Measurements from ENCODE around the gene CD72.
"Not testable (repeated sequence)": the region's sequence is repeated elsewhere in the genome, so short reads cannot be mapped to it uniquely, and the experiment has no call there.

DNA sequence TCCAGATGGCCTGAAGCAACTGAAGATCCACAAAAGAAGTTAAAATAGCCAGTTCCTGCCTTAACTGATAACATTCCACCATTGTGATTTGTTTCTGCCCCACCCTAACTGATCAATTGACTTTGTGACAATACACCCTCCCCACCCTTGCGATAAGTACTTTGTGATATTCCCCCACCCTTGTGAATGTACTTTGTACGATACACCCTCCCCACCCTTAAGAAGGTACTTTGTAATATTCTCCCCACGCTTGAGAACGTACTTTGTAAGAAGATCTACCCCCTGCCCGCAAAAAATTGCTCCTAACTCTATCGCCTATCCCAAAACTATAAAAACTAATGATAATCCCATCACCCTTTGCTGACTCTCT, 18.6 kb upstream of the CD72 start:
- TF ChIP-seq, protein P1, sequence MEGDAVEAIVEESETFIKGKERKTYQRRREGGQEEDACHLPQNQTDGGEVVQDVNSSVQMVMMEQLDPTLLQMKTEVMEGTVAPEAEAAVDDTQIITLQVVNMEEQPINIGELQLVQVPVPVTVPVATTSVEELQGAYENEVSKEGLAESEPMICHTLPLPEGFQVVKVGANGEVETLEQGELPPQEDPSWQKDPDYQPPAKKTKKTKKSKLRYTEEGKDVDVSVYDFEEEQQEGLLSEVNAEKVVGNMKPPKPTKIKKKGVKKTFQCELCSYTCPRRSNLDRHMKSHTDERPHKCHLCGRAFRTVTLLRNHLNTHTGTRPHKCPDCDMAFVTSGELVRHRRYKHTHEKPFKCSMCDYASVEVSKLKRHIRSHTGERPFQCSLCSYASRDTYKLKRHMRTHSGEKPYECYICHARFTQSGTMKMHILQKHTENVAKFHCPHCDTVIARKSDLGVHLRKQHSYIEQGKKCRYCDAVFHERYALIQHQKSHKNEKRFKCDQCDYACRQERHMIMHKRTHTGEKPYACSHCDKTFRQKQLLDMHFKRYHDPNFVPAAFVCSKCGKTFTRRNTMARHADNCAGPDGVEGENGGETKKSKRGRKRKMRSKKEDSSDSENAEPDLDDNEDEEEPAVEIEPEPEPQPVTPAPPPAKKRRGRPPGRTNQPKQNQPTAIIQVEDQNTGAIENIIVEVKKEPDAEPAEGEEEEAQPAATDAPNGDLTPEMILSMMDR (conservative IDR thresholded peaks at IDR 0.05): not testable (repeated sequence)
- not testable (repeated sequence) for TF ChIP-seq ZFX (IDR thresholded peaks at IDR 0.05)
